A673 (cell line): ENCODE data around the gene SERPINA9.

Experiments used
- CTCF ChIP-seq: fragments of 300-800, 200-600 bp; sonication (generic); conservative IDR thresholded peaks from 2 replicates; pipeline ENCODE4 v1.5.1; 2017; ENCODE audit warnings: low read depth, mild to moderate bottlenecking, antibody characterized with exemption, low read length, moderate library complexity, mixed read lengths
- EZH2 ChIP-seq: fragments of 200-600 bp; sonication (generic); IDR thresholded peaks from 2 replicates; pipeline ENCODE4 v1.6.1; 2017; ENCODE audit warnings: borderline replicate concordance, low read depth, mild to moderate bottlenecking, mixed read lengths, antibody characterized with exemption, low read length; ENCODE audit not compliant: poor library complexity, severe bottlenecking

- TF ChIP-seq CTCF (no peak), EZH2 (no peak)
Measured at GRCh38 chr14:94462219-94462551, 13.8 kb downstream of the SERPINA9 start.
